ENCODE measurements around the gene MROH2B. TPM values are rescaled to one million over a fixed set of nuclear protein-coding genes. Genes with fewer than 3 reads are reported as not detected.

Gene MROH2B
- total RNA-seq, 3 donors from 2014 or later: not detected

- H3K4me1 ChIP-seq (ENCODE audit: low read depth): no peaks in the 10 kb centered on the region
- H3K36me3 ChIP-seq (ENCODE audit: low read depth): no peaks in the 10 kb centered on the region
- H3K9me3 ChIP-seq: no peaks in the 10 kb centered on the region
- no peak for ATAC-seq
- H3K4me3 ChIP-seq: no peak overlapping the region
- TF ChIP-seq, protein P1, sequence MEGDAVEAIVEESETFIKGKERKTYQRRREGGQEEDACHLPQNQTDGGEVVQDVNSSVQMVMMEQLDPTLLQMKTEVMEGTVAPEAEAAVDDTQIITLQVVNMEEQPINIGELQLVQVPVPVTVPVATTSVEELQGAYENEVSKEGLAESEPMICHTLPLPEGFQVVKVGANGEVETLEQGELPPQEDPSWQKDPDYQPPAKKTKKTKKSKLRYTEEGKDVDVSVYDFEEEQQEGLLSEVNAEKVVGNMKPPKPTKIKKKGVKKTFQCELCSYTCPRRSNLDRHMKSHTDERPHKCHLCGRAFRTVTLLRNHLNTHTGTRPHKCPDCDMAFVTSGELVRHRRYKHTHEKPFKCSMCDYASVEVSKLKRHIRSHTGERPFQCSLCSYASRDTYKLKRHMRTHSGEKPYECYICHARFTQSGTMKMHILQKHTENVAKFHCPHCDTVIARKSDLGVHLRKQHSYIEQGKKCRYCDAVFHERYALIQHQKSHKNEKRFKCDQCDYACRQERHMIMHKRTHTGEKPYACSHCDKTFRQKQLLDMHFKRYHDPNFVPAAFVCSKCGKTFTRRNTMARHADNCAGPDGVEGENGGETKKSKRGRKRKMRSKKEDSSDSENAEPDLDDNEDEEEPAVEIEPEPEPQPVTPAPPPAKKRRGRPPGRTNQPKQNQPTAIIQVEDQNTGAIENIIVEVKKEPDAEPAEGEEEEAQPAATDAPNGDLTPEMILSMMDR (IDR thresholded peaks at IDR 0.05): no peak
- intact Hi-C loops (cut with DNase I, micrococcal nuclease): no loop called here
- DNase-seq: no peak
Observed at GRCh38 chr5:41093803-41094202, 22.7 kb upstream of the MROH2B start.

GRCh38 chr5:41087461-41087860, 16.3 kb upstream of the MROH2B start:
- ATAC-seq (no peak), DNase-seq (no peak)
- intact Hi-C loops (cut with DNase I, micrococcal nuclease): no loop called here
- Histone ChIP-seq H3K4me3 (no peak overlapping the region), H3K4me1 (ENCODE audit: low read depth) (no peaks in the 10 kb centered on the region), H3K36me3 (ENCODE audit: low read depth) (no peaks in the 10 kb centered on the region), H3K9me3 (no peaks in the 10 kb centered on the region)
- TF ChIP-seq, protein P1 (IDR thresholded peaks at IDR 0.05): no peak

DNA sequence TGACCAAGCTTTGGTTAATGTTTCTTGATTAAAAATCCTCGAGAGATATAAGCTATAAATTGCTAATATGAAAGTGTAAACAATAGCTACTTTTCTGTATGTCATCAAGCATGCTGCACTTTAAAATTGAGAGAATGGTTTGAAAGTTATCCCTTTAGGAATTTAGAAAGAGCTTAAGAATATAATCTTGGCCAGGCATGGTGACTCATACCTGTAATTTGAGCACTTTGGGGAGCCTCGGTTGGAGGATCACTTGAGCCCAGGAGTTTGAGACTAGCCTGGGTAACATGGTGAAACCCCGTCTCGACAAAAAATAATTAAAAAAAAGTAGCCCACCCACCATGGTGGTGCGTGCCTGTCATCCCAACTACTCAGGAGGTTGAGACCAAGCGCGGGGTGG, 12.2 kb upstream of the MROH2B start:
- Histone ChIP-seq H3K36me3 (ENCODE audit: low read depth) (no peaks in the 10 kb centered on the region), H3K4me1 (ENCODE audit: low read depth) (no peaks in the 10 kb centered on the region), H3K4me3 (no peak overlapping the region), H3K9me3 (no peaks in the 10 kb centered on the region)
- intact Hi-C loops (cut with DNase I, micrococcal nuclease): no loop called here
- no peak for ATAC-seq
- no peak for DNase-seq
- TF ChIP-seq, protein P1 (IDR thresholded peaks at IDR 0.05): no peak

GRCh38 chr5:41071975-41072374, 833 bp upstream of the MROH2B start:
- H3K4me1 ChIP-seq (ENCODE audit: low read depth): no peaks in the 10 kb centered on the region
- intact Hi-C loops (cut with DNase I, micrococcal nuclease): no loop called here
- ATAC-seq (no peak), DNase-seq (no peak)
- TF ChIP-seq, protein P1 (IDR thresholded peaks at IDR 0.05): no peak
- no peaks in the 10 kb centered on the region for H3K9me3 ChIP-seq
- H3K36me3 ChIP-seq (ENCODE audit: low read depth): no peaks in the 10 kb centered on the region
- no peak overlapping the region for H3K4me3 ChIP-seq

GRCh38 chr5:41067714-41068568, 3.2 kb downstream of the MROH2B start:
- Histone ChIP-seq H3K9me3 (no peaks in the 10 kb centered on the region), H3K36me3 (ENCODE audit: low read depth) (no peaks in the 10 kb centered on the region), H3K4me1 (ENCODE audit: low read depth) (no peaks in the 10 kb centered on the region), H3K4me3 (no peak overlapping the region)
- DNase-seq (no peak), ATAC-seq (no peak)
- TF ChIP-seq, protein P1 (IDR thresholded peaks at IDR 0.05): no peak
- intact Hi-C loops (cut with DNase I, micrococcal nuclease): no loop called here
